NCI-H345 treated with DMSO at 0.1 percent for 48 hours (cell line): ENCODE results near the gene CDC25B.

Experiments
- DNase-seq: peaks from one replicate; lab custom pipeline; 2025; ENCODE audit not compliant: unreplicated experiment; lab: John Stamatoyannopoulos, UW

Gene CDC25B

GRCh38 chr20:3763671-3764601 lies 32.2 kb upstream of the CDC25B start:
- no peak for DNase-seq

GRCh38 chr20:3764659-3765058 lies 31.5 kb upstream of the CDC25B start:
- no peak for DNase-seq

- no peak for DNase-seq
These were observed 30.8 kb upstream of the CDC25B start for GRCh38 chr20:3765171-3765882.

- no peak for DNase-seq
These were observed 29.5 kb upstream of the CDC25B start for GRCh38 chr20:3766422-3767109.

GRCh38 chr20:3767110-3767426 lies 29.0 kb upstream of the CDC25B start:
- no peak for DNase-seq

GRCh38 chr20:3767427-3768341 lies 28.4 kb upstream of the CDC25B start, which contains the start of gene ADISSP:
ADISSP (minus strand) TSS chr20:3767753; CDS start chr20:3760100, 7,653 bp downstream.
- peak; percentile 99 for DNase-seq

- peak; percentile 82 for DNase-seq
These were observed 27.6 kb upstream of the CDC25B start for GRCh38 chr20:3768342-3769130.

- DNase-seq = no peak
These were observed 24.5 kb upstream of the CDC25B start for GRCh38 chr20:3771552-3772058.

- DNase-seq = no peak
These were observed 20.5 kb upstream of the CDC25B start for GRCh38 chr20:3775457-3776108.

- no peak for DNase-seq
These were observed 18.8 kb upstream of the CDC25B start for GRCh38 chr20:3777381-3777715.

GRCh38 chr20:3777716-3778629 lies 18.1 kb upstream of the CDC25B start:
- DNase-seq = no peak

GRCh38 chr20:3778976-3779375 lies 17.1 kb upstream of the CDC25B start:
- no peak for DNase-seq

GRCh38 chr20:3781153-3781910 lies 14.8 kb upstream of the CDC25B start, which contains the start of gene SPEF1:
SPEF1 (minus strand) TSS chr20:3781448; CDS start chr20:3781287, 161 bp downstream.
- DNase-seq = peak; percentile 95

GRCh38 chr20:3782597-3782996 lies 13.5 kb upstream of the CDC25B start:
- no peak for DNase-seq

GRCh38 chr20:3783068-3783489 lies 13.0 kb upstream of the CDC25B start:
- no peak for DNase-seq

- DNase-seq = no peak
These were observed 12.5 kb upstream of the CDC25B start for GRCh38 chr20:3783511-3784195.
